GM18861 (cell line): Measurements from ENCODE around the gene CNIH3.
A peak's percentile ranks its signal among the peaks of the same experiment; 100 is the strongest.

Source experiments
- ATAC-seq: cut with Tn5 transposase; IDR thresholded peaks from one replicate; pipeline ENCODE4 v1.9.1; 2021; ENCODE audit not compliant: unreplicated experiment

Gene CNIH3

GRCh38 chr1:224640587-224640986, 24.5 kb downstream of the CNIH3 start:
- ATAC-seq, result no peak

DNA sequence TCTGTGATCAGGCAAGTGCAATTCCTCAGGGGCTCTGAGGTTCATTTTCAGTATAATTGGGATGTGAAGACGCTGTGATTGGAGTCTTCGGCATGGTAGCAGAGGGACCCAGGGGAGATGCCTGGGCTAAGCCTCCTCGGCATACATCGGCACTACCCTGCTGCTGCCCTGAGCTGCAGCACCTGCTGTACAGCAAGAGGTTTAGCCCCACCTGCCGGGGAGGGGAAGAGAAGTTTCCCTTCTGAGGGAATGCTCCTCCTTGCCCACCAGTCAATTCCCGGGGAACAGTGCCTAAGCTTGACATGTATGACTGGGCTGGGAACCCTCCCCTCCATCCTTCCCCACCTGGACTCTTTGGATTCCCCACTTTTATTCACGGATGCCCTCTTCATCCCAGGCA, 24.9 kb downstream of the CNIH3 start:
- no peak for ATAC-seq

GRCh38 chr1:224643653-224644052, 27.5 kb downstream of the CNIH3 start:
- ATAC-seq, result no peak

DNA sequence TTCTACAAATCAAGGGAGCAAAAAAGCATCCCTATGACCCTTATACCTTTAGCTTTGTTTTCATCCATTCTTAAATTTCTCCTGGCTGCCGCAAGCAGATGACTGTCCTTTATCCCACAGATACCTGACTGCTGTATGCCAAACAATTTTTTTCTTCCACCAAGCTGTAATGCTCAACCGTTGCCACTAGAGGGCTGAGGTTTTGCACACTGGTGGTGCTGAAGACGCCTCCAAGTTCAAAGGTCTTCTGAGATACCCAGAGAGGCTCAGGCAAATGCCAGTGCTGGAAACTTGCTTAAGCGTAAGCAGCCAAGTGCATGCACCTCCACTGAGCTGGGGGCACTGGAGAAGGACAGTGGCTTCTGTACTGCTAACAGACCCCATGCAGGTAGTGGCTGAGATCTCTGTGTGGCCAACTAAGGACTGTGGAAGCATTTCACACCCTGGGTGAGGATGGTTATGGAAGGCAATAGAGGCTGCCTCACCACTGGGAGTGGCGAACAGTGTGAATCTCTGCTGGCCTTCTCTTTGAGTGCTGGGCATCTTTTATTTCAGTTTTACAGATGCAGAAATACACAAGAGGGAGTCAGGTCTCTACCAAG, 28.5 kb downstream of the CNIH3 start:
- peak; percentile 75 for ATAC-seq

- ATAC-seq, result no peak
Measured at GRCh38 chr1:224647449-224647848, 31.3 kb downstream of the CNIH3 start.

DNA sequence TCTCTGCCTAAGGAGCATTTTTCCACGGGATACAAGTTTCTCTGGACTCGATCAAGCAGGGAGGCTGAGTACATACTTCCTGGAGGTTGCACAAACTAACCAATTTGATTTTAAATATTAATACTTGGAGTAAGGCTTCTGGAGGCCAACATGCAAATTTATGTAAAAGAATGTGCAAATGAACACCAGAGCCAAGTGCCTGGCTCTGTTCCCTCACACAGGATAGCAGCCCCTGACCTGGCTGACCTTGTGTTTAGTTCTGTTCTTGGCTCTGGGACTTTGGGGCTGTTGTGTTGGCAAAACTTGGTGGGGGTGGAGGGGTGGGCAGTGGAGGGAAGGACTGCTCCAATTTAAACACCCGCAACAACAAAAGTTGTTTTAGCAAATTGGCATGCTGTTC, 34.2 kb downstream of the CNIH3 start:
- ATAC-seq, result no peak

DNA sequence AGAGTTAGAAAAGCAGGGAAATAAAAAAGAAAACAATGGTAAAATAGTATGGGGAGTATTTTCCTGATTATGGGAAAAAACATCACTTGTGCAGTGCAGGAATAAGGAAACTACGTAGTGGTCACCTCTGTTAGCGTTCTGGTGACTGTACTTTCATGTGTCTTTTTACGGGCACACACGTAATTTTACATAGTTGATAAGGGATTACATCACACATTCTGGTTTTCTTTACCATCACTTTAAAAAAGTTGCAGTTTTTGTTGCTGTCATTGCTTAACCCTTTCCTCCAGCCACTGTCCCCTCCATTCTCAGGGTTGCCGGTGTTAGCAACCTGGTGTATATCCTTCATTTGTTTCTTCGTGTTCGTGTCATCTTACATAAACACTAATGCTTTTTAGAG, 35.1 kb downstream of the CNIH3 start:
- ATAC-seq, result no peak

DNA sequence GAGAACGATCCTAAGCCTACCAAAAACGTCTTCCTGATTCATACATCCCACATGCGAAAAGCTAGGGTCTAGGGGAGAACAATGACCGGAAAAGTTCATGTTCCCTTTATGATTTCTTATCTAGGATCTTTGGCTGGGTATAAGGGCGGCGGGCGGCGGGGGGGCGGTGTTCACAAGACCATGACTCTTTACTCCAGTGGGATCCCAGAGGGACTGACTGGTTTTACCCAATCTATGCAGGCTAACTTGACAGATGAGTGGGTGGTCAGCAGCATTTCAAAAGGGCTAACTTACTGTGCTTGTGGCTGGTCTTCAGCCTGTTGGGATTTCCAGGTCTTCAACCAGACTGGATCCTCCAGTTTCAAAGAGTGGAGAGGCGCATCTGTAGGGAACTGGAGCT, 40.3 kb downstream of the CNIH3 start:
- no peak for ATAC-seq

DNA sequence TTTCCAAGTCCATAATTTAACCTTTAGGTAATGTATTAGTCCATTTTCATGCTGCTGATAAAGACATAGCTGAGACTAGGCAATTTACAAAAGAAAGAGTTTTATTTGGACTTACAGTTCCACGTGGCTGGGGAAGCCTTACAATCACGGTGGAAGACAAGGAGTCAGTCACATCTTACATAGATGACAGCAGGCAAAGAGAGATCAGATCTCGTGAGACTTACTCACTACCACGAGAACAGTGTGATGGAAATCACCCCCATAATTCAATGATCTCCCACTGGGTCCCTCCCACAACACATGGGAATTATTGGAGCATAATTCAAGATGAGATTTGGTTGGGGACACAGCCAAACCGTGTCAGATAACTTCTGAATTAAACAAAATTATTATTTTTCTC, 44.0 kb downstream of the CNIH3 start:
- ATAC-seq, result no peak

- no peak for ATAC-seq
Measured at GRCh38 chr1:224662870-224663269, 46.8 kb downstream of the CNIH3 start.

GRCh38 chr1:224665016-224665415, 48.9 kb downstream of the CNIH3 start:
- no peak for ATAC-seq

DNA sequence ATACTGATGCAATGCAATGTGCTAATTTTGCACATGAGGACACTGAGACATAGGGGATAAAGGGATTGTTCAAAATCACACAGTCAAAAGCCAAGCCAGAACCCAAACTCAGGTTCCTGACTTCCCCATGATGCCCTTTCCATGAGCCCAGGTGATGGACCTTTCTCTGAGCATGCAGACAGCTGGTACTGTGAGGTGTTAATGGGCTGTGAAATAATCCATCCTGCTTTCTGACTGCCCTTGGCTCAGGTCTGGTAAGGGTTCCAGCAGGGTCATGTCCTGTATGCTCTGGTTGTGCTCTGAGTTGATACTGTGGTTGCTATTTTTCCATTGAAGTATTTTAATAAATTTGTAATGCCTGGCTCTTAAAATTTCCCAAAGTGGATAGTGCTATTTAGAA, 50.0 kb downstream of the CNIH3 start:
- no peak for ATAC-seq

- no peak for ATAC-seq
Measured at GRCh38 chr1:224666913-224667312, 50.8 kb downstream of the CNIH3 start.

DNA sequence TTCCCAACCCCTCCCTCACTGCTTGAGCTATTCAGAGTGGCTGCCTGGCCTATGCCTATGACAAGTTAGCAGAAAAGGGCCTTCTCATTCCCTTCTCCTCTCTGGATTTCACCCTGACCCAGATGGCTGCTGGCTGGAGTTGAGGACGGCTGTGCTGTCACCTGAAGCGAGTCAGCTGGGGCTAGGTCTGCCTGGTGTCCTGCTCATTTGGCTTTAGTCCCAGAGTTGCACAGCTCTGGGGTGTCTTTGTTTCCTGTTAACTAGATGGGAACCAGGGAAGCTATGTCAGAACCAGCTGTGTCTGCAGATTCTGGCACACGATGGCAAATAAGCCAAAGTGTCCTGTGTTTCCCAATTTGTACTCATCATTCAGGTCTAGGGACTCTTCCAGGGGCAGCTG, 52.9 kb downstream of the CNIH3 start:
- ATAC-seq, result no peak

DNA sequence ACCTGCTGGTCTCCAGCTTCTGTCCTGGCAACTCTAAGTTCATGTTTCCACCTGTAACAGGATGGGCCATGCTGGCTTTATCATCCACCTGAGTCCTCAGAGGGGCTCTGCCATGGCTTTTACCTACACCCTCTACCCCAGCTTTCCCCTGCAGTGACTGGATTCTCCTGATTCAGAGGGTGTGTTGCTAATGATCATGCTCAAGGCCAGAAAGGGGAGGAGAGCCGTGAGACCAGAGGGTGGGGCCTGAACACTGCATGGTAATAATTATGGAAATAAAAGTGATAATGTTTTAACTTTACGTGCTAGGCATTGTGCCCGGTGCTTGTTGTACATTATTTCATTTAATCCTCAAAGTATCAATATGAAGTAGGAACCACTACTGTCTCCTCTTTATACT, 53.3 kb downstream of the CNIH3 start:
- no peak for ATAC-seq

DNA sequence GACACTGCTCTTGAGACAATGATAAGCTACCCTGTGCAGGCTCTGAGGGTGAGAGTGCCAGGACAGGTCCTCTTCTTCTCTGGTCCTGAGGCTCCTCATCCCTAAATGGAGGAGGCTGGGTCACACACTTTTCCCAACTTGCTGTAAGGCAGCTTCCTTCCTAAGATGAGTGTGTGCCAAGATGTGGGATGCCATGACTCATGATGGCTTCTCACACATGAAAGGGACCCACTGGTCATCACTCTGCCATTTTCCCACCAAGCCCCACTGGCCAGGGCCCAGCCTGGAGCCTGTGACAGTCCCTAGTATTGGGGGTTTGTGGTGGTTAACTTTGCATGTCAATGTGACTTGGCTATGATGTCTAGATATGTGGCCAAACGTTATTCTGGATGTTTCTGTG, 54.4 kb downstream of the CNIH3 start:
- ATAC-seq, result no peak

DNA sequence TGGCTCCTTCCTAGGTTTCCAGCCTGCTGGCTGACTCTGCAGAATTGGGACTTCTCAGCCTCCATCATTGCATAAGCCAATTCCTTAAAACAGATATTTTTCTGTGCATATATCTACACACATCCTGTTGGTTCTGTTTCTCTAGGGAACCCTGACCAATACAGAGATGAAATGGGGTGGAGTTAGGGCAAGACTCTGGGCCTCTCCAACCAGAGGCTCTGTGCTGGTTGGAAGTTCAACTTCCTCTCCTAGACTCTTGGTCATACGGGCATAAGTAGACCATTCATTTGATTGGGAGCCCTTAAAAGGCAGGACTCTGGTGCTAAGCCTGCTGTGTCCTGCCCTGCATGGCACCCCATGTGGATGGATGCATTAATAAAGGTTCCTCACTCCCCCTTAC, 55.0 kb downstream of the CNIH3 start:
- no peak for ATAC-seq

GRCh38 chr1:224673141-224673540, 57.0 kb downstream of the CNIH3 start:
- no peak for ATAC-seq

- ATAC-seq, result peak; percentile 44
Measured at GRCh38 chr1:224675590-224675989, 59.5 kb downstream of the CNIH3 start.

GRCh38 chr1:224676551-224676950, 60.4 kb downstream of the CNIH3 start:
- no peak for ATAC-seq

DNA sequence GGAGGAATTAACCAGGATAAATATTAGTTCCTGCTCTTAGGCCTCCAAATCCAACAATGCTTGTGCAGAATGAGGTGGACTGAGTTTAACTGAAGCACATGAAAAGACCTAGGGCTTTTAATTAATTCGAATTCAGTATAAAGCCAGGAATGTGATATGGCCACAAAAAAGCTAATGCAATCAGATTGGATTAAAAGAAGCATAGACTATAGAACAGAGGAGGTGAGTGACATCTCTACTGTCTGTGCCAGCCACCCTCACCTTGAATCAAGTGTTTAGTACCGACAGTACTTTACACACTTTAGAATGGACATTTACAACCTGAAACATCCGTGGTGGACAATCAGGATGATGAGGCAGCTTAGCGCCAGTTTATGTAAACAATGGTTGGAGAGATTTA, 62.1 kb downstream of the CNIH3 start:
- no peak for ATAC-seq

DNA sequence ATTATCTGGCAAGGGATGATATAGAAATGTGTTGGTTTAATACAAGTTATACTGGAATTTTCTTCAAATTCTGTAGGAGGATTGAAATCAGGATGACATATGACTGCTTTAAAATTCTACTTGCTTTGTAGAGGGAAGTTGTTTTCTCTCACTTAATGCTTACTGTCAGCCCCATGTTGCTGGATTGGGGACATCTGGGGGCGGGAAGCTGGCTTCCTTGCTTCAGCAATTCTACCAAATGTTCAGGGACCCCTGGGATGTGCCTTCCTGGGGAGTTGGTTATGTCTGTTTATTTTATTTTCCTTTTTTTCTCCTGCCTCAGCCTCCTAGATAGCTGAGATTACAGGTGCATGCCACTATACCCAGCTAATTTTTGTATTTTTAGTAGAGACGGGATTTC, 63.5 kb downstream of the CNIH3 start:
- ATAC-seq, result no peak

- ATAC-seq, result no peak
Measured at GRCh38 chr1:224681816-224682215, 65.7 kb downstream of the CNIH3 start.

DNA sequence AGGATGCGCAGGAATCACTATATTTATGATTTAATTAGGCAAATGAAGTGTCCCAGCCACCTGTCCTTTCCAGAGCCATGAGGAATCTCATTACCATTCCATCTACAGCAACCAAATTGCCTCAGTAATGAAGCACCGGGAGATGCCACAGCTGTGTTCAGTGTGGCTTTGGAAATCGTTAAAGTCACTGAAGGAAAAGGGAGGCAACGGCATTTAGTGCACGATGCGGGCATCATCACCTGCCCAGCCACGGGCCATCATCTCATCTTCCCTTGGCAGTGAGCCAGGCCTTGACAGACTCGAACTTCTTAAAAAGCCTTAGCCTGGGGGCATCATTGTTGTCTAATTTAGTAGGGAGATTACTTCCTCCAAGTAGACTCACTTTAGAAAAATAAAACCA, 67.8 kb downstream of the CNIH3 start:
- ATAC-seq, result no peak
